ENCODE data around the gene SS18L1. TPM values are rescaled to one million over a fixed set of nuclear protein-coding genes. Genes with fewer than 3 reads are reported as not detected.

The SS18L1 gene
- total and polyA plus RNA-seq, 2 experiments from 2014 or later: 6.5 to 32.6 TPM

GRCh38 chr20:62148908-62149314, 5.3 kb downstream of the SS18L1 start:
- TF ChIP-seq ZNF331 (CRISPR knock-in tag; IDR thresholded peaks at IDR 0.05; ENCODE audit: low read depth): no peak
- no peak for TF ChIP-seq POLR2AphosphoS5 (IDR thresholded peaks at IDR 0.05; ENCODE audit: low read depth)
- no peak for TF ChIP-seq ZNF114 (CRISPR knock-in tag; IDR thresholded peaks at IDR 0.05)
- no peak for TF ChIP-seq STAT1 (IDR thresholded peaks at IDR 0.05; ENCODE audit: unreplicated experiment)
- TF ChIP-seq ETS1 (IDR thresholded peaks at IDR 0.05): no peak
- TF ChIP-seq CREB1 (CRISPR knock-in tag; IDR thresholded peaks at IDR 0.05; ENCODE audit: low read depth): no peak
- no peak for TF ChIP-seq NANOG (IDR thresholded peaks at IDR 0.05; ENCODE audit: borderline replicate concordance)
- TF ChIP-seq, protein P1, sequence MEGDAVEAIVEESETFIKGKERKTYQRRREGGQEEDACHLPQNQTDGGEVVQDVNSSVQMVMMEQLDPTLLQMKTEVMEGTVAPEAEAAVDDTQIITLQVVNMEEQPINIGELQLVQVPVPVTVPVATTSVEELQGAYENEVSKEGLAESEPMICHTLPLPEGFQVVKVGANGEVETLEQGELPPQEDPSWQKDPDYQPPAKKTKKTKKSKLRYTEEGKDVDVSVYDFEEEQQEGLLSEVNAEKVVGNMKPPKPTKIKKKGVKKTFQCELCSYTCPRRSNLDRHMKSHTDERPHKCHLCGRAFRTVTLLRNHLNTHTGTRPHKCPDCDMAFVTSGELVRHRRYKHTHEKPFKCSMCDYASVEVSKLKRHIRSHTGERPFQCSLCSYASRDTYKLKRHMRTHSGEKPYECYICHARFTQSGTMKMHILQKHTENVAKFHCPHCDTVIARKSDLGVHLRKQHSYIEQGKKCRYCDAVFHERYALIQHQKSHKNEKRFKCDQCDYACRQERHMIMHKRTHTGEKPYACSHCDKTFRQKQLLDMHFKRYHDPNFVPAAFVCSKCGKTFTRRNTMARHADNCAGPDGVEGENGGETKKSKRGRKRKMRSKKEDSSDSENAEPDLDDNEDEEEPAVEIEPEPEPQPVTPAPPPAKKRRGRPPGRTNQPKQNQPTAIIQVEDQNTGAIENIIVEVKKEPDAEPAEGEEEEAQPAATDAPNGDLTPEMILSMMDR (conservative IDR thresholded peaks at IDR 0.05; ENCODE audit: low read depth in 2 of 2): no peak
- TF ChIP-seq EZH2 (IDR thresholded peaks at IDR 0.05; ENCODE audit: low read depth, unreplicated experiment): no peak
- no peak for TF ChIP-seq EZH2phosphoT487 (IDR thresholded peaks at IDR 0.05; ENCODE audit: unreplicated experiment)
- TF ChIP-seq, protein P2, sequence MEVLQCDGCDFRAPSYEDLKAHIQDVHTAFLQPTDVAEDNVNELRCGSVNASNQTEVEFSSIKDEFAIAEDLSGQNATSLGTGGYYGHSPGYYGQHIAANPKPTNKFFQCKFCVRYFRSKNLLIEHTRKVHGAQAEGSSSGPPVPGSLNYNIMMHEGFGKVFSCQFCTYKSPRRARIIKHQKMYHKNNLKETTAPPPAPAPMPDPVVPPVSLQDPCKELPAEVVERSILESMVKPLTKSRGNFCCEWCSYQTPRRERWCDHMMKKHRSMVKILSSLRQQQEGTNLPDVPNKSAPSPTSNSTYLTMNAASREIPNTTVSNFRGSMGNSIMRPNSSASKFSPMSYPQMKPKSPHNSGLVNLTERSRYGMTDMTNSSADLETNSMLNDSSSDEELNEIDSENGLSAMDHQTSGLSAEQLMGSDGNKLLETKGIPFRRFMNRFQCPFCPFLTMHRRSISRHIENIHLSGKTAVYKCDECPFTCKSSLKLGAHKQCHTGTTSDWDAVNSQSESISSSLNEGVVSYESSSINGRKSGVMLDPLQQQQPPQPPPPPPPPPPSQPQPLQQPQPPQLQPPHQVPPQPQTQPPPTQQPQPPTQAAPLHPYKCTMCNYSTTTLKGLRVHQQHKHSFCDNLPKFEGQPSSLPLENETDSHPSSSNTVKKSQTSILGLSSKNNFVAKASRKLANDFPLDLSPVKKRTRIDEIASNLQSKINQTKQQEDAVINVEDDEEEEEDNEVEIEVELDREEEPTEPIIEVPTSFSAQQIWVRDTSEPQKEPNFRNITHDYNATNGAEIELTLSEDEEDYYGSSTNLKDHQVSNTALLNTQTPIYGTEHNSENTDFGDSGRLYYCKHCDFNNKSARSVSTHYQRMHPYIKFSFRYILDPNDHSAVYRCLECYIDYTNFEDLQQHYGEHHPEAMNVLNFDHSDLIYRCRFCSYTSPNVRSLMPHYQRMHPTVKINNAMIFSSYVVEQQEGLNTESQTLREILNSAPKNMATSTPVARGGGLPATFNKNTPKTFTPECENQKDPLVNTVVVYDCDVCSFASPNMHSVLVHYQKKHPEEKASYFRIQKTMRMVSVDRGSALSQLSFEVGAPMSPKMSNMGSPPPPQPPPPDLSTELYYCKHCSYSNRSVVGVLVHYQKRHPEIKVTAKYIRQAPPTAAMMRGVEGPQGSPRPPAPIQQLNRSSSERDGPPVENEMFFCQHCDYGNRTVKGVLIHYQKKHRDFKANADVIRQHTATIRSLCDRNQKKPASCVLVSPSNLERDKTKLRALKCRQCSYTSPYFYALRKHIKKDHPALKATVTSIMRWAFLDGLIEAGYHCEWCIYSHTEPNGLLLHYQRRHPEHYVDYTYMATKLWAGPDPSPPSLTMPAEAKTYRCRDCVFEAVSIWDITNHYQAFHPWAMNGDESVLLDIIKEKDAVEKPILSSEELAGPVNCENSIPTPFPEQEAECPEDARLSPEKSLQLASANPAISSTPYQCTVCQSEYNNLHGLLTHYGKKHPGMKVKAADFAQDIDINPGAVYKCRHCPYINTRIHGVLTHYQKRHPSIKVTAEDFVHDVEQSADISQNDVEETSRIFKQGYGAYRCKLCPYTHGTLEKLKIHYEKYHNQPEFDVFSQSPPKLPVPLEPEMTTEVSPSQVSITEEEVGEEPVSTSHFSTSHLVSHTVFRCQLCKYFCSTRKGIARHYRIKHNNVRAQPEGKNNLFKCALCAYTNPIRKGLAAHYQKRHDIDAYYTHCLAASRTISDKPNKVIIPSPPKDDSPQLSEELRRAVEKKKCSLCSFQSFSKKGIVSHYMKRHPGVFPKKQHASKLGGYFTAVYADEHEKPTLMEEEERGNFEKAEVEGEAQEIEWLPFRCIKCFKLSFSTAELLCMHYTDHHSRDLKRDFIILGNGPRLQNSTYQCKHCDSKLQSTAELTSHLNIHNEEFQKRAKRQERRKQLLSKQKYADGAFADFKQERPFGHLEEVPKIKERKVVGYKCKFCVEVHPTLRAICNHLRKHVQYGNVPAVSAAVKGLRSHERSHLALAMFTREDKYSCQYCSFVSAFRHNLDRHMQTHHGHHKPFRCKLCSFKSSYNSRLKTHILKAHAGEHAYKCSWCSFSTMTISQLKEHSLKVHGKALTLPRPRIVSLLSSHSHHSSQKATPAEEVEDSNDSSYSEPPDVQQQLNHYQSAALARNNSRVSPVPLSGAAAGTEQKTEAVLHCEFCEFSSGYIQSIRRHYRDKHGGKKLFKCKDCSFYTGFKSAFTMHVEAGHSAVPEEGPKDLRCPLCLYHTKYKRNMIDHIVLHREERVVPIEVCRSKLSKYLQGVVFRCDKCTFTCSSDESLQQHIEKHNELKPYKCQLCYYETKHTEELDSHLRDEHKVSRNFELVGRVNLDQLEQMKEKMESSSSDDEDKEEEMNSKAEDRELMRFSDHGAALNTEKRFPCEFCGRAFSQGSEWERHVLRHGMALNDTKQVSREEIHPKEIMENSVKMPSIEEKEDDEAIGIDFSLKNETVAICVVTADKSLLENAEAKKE (CRISPR knock-in tag; IDR thresholded peaks at IDR 0.05): no peak
- TF ChIP-seq JUNB (IDR thresholded peaks at IDR 0.05; ENCODE audit: unreplicated experiment): no peak
- TF ChIP-seq REST (IDR thresholded peaks at IDR 0.05; ENCODE audit: unreplicated experiment): no peak
- Histone ChIP-seq H3K36me3 (ENCODE audit: insufficient read depth) (no peaks in the 10 kb centered on the region; the same call in 1 of the 2 replicates), H3K27ac (ENCODE audit: low read depth) (peak overlapping the region; percentile 3; the same call in 1 of the 2 replicates), H3K4me2 (0 out of 2 replicates have a peak overlapping the region, but pooled peaks have one; percentile 51), H3K79me2 (replicated peaks; ENCODE audit: insufficient read depth) (peaks cover 95% of the 10 kb centered on the region), H3K9me2 (ENCODE audit: insufficient read depth) (no peaks in the 10 kb centered on the region), H2AFZ (no peak overlapping the region), H3F3A (replicated peaks; ENCODE audit: low read depth) (peaks cover 7% of the 10 kb centered on the region; the same call in 1 of the 2 replicates), H3K4me1 (ENCODE audit: insufficient read depth) (peaks cover 13% of the 10 kb centered on the region), H3K4me3 (no peak overlapping the region), H4K20me1 (replicated peaks; ENCODE audit: insufficient read depth) (peaks cover 31% of the 10 kb centered on the region), H3K27me3 (ENCODE audit: insufficient read depth) (no peaks in the 10 kb centered on the region)
- H3K36me3 Mint-ChIP-seq (ENCODE audit: low read depth): peaks cover 46% of the 10 kb centered on the region
- DNase-seq (ENCODE audit: low spot score): no peak
- peaks cover 7% of the 10 kb centered on the region; the same call in 2 of the 3 replicates for H3K9me3 Mint-ChIP-seq
- peak overlapping the region; percentile 80 for H3K27ac Mint-ChIP-seq
- H3K4me1 Mint-ChIP-seq: peaks cover 50% of the 10 kb centered on the region
- H3K27me3 Mint-ChIP-seq (ENCODE audit: insufficient read depth, low read depth, poor library complexity): peaks cover 23% of the 10 kb centered on the region
- no peak overlapping the region; the same call in 2 of the 3 replicates for H3K4me3 Mint-ChIP-seq
- peak; percentile 8; the same call in 2 of the 3 replicates for ATAC-seq
